ENCODE results near the gene ZC3HAV1L.

- TF ChIP-seq POLR2A (IDR thresholded peaks at IDR 0.05; ENCODE audit: low read length) (no peak), ZFP36 (IDR thresholded peaks at IDR 0.05; ENCODE audit: borderline replicate concordance, partially characterized antibody) (no peak)
- TF ChIP-seq, protein P1, sequence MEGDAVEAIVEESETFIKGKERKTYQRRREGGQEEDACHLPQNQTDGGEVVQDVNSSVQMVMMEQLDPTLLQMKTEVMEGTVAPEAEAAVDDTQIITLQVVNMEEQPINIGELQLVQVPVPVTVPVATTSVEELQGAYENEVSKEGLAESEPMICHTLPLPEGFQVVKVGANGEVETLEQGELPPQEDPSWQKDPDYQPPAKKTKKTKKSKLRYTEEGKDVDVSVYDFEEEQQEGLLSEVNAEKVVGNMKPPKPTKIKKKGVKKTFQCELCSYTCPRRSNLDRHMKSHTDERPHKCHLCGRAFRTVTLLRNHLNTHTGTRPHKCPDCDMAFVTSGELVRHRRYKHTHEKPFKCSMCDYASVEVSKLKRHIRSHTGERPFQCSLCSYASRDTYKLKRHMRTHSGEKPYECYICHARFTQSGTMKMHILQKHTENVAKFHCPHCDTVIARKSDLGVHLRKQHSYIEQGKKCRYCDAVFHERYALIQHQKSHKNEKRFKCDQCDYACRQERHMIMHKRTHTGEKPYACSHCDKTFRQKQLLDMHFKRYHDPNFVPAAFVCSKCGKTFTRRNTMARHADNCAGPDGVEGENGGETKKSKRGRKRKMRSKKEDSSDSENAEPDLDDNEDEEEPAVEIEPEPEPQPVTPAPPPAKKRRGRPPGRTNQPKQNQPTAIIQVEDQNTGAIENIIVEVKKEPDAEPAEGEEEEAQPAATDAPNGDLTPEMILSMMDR (IDR thresholded peaks at IDR 0.05): no peak
- TF ChIP-seq, protein P2, sequence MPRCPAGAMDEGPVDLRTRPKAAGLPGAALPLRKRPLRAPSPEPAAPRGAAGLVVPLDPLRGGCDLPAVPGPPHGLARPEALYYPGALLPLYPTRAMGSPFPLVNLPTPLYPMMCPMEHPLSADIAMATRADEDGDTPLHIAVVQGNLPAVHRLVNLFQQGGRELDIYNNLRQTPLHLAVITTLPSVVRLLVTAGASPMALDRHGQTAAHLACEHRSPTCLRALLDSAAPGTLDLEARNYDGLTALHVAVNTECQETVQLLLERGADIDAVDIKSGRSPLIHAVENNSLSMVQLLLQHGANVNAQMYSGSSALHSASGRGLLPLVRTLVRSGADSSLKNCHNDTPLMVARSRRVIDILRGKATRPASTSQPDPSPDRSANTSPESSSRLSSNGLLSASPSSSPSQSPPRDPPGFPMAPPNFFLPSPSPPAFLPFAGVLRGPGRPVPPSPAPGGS (IDR thresholded peaks at IDR 0.05): no peak
Measured at GRCh38 chr7:139023076-139023475, 12.8 kb downstream of the ZC3HAV1L start.
